ENCODE results near the gene CYTH2.

- TF ChIP-seq ESRRA (IDR thresholded peaks at IDR 0.05; ENCODE audit: borderline replicate concordance, low read depth) (no peak), MYBL2 (IDR thresholded peaks at IDR 0.05; ENCODE audit: low read depth) (no peak), MYBL2 (CRISPR knock-in tag; IDR thresholded peaks at IDR 0.05; ENCODE audit: borderline replicate concordance) (no peak), ZNF274 (IDR thresholded peaks at IDR 0.05; ENCODE audit: borderline replicate concordance, low read depth, low read length) (no peak), CTCF (IDR thresholded peaks at IDR 0.05 in 2 of 3, conservative IDR thresholded peaks at IDR 0.05 in 1 of 3; ENCODE audit: insufficient read depth in 2 of 3, low read depth in 1 of 3, low read length in 3 of 3) (no peak)
Observed at GRCh38 chr19:48480183-48480557, 11.0 kb downstream of the CYTH2 start.

All from K562 (cell line).